ENCODE data around the gene IL1RAPL2. TPM values are rescaled to one million over a fixed set of nuclear protein-coding genes. Genes with fewer than 3 reads are reported as not detected.

The IL1RAPL2 gene
- total and polyA plus RNA-seq, 2 of the 8 experiments (the other 6 are each of a cell fraction or from before 2014, with no cell fraction given): 0.20 to 1.3 TPM

DNA sequence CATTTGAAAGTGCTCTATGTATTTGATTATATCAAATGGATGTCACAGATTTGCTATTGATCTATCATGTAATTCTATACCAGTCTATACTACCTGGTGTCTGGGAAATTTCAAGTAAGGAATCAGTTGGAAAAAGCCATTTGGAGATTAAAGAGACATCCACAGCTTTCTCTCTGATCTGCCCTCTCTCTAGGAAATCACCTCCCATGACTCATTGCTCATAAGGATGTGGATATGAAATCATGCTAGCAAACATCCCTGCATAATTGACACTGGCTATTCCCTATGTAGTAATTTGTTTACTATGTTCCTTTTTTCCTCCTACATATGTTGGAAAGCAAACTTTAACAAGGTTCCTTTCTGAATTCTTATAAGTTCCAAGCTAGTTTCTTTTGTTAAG lies 560.2 kb downstream of the IL1RAPL2 start:
- Histone ChIP-seq H3K79me1 (ENCODE audit: low read depth, low read length) (no peaks in the 10 kb centered on the region), H2AK5ac (ENCODE audit: low read depth, low read length) (no peak overlapping the region), H2BK15ac (ENCODE audit: low read length) (no peak overlapping the region), H2BK12ac (ENCODE audit: low read depth, low read length) (no peak overlapping the region), H3K4me3 (ENCODE audit: extremely low read depth in 1 of 4, insufficient read depth in 2 of 4, low read depth in 3 of 4, low read length in 4 of 4) (no peak overlapping the region), H3K4ac (replicated peaks; ENCODE audit: insufficient read length, low read depth, low read length) (no peak overlapping the region), H3K27me3 (replicated peaks in 1 of 4; ENCODE audit: control insufficient read depth in 3 of 4, extremely low read depth in 1 of 4, insufficient read depth in 3 of 4, low read length in 3 of 4) (no peaks in the 10 kb centered on the region), H2BK20ac (ENCODE audit: low read length) (no peak overlapping the region), H3K23ac (ENCODE audit: insufficient read length) (no peak overlapping the region), H2AFZ (ENCODE audit: low read length) (no peak overlapping the region), H3K79me2 (ENCODE audit: control insufficient read depth in 1 of 2, insufficient read depth in 2 of 2, low read length in 2 of 2) (no peaks in the 10 kb centered on the region), H4K8ac (ENCODE audit: extremely low read depth, insufficient read depth, low read length) (no peak overlapping the region), H3K36me3 (ENCODE audit: control insufficient read depth in 2 of 4, insufficient read depth in 4 of 4, low read length in 3 of 4) (no peaks in the 10 kb centered on the region), H4K20me1 (replicated peaks in 1 of 2; ENCODE audit: control insufficient read depth in 1 of 2, insufficient read depth in 2 of 2, low read length in 2 of 2) (no peaks in the 10 kb centered on the region), H3K9ac (replicated peaks in 1 of 4; ENCODE audit: extremely low read depth in 1 of 4, low read depth in 3 of 4, low read length in 3 of 4) (no peak overlapping the region), H3K4me2 (ENCODE audit: insufficient read depth in 1 of 2, low read depth in 2 of 2, low read length in 2 of 2) (no peak overlapping the region), H4K91ac (replicated peaks; ENCODE audit: insufficient read length, low read length) (no peak overlapping the region), H3K23me2 (ENCODE audit: low read depth, low read length) (no peaks in the 10 kb centered on the region), H3K27ac (ENCODE audit: low read depth, low read length) (no peak overlapping the region), H3K56ac (replicated peaks; ENCODE audit: insufficient read length, low read depth, low read length) (no peak overlapping the region), H2BK5ac (ENCODE audit: low read depth, low read length) (no peak overlapping the region), H3K4me1 (replicated peaks in 1 of 4; ENCODE audit: control insufficient read depth in 3 of 4, insufficient read depth in 4 of 4, low read length in 3 of 4) (no peaks in the 10 kb centered on the region), H3K14ac (ENCODE audit: insufficient read length) (no peak overlapping the region), H3K9me3 (ENCODE audit: insufficient read depth in 2 of 2, low read depth in 1 of 2, low read length in 1 of 2) (no peaks in the 10 kb centered on the region), H4K5ac (ENCODE audit: insufficient read length, low read depth, low read length) (no peak overlapping the region), H2BK120ac (replicated peaks; ENCODE audit: low read depth, low read length) (no peak overlapping the region), H3K18ac (ENCODE audit: extremely low read depth, low read length) (no peak overlapping the region)
- POLR2A ChIA-PET (ENCODE audit: partially characterized antibody): no interaction called here
- DNase-seq (ENCODE audit: low read depth in 1 of 2, low spot score in 2 of 2) (no peak), FAIRE-seq (no peak)
- CTCF ChIA-PET (ENCODE audit: partially characterized antibody): no interaction called here
- TF ChIP-seq CHD1 (IDR thresholded peaks at IDR 0.05; ENCODE audit: low read depth, low read length) (no peak), BCL11A (IDR thresholded peaks at IDR 0.05; ENCODE audit: low read depth in 2 of 2, low read length in 2 of 2) (no peak), SP2 (IDR thresholded peaks at IDR 0.05; ENCODE audit: low read length) (no peak), SIN3A (conservative IDR thresholded peaks at IDR 0.05 in 1 of 2, IDR thresholded peaks at IDR 0.05 in 1 of 2; ENCODE audit: low read depth in 1 of 2, low read length in 2 of 2) (no peak), POLR2AphosphoS5 (IDR thresholded peaks at IDR 0.05; ENCODE audit: low read depth, low read length) (no peak), EZH2 (IDR thresholded peaks at IDR 0.05; ENCODE audit: low read depth, low read length, severe bottlenecking) (no peak), EGR1 (IDR thresholded peaks at IDR 0.05; ENCODE audit: borderline replicate concordance, low read depth, low read length) (no peak)

Measured in H1 (cell line).